Dermis blood vessel endothelial cell (primary cell): ENCODE measurements around the gene CCS. TPM values are rescaled to one million over a fixed set of nuclear protein-coding genes. Genes with fewer than 3 reads are reported as not detected.
"Not testable (repeated sequence)": the region's sequence is repeated elsewhere in the genome, so short reads cannot be mapped to it uniquely, and the experiment has no call there.

Experiments used
- DNase-seq: peaks from one replicate; pipeline ENCODE4 v3.0.0; 2010
- total RNA-seq: library from RNA; depleted of rRNA; stranded (reverse); fragments of >200 nt; gene quantifications from 2 replicates; pipeline ENCODE4 v1.2.3, GENCODE V29; 2014

Gene CCS
- total RNA-seq, 1 donor from 2014 or later, result 33.5 TPM

GRCh38 chr11:66595245-66595904, 2.4 kb downstream of the CCS start:
- DNase-seq, result no peak

- no peak for DNase-seq
Measured at GRCh38 chr11:66598993-66599392, 6.0 kb downstream of the CCS start.

GRCh38 chr11:66600219-66600618, 7.2 kb downstream of the CCS start:
- DNase-seq, result no peak

GRCh38 chr11:66600631-66601233, 7.7 kb downstream of the CCS start:
- DNase-seq, result no peak

GRCh38 chr11:66603072-66603471, 10.1 kb downstream of the CCS start:
- DNase-seq, result no peak

GRCh38 chr11:66604155-66604554, 11.2 kb downstream of the CCS start:
- no peak for DNase-seq

- not testable (repeated sequence) for DNase-seq
Measured at GRCh38 chr11:66606608-66607007, 13.6 kb downstream of the CCS start.

- DNase-seq, result no peak
Measured at GRCh38 chr11:66607126-66607834, 14.3 kb downstream of the CCS start.

- no peak for DNase-seq
Measured at GRCh38 chr11:66609721-66610617, 17.0 kb downstream of the CCS start.

- DNase-seq, result no peak
Measured at GRCh38 chr11:66612458-66612857, 19.5 kb downstream of the CCS start.

GRCh38 chr11:66614073-66614472, 21.1 kb downstream of the CCS start:
- DNase-seq, result no peak

- DNase-seq, result peak; percentile 100
Measured at GRCh38 chr11:66616379-66617154, 23.6 kb downstream of the CCS start, which contains the start of gene RBM14. Gene RBM14, plus strand, starts transcription at chr11:66616630. Its CDS starts 91 bp downstream, at chr11:66616721.

- peak; percentile 72 for DNase-seq
Measured at GRCh38 chr11:66617155-66617834, 24.3 kb downstream of the CCS start.

GRCh38 chr11:66619080-66619554, 26.1 kb downstream of the CCS start:
- DNase-seq, result peak; percentile 75

GRCh38 chr11:66624450-66624849, 31.5 kb downstream of the CCS start:
- DNase-seq, result no peak

- DNase-seq, result no peak
Measured at GRCh38 chr11:66625041-66625751, 32.2 kb downstream of the CCS start.

GRCh38 chr11:66625752-66626149, 32.8 kb downstream of the CCS start:
- DNase-seq, result no peak

- no peak for DNase-seq
Measured at GRCh38 chr11:66626382-66626781, 33.4 kb downstream of the CCS start.

GRCh38 chr11:66626926-66627325, 33.9 kb downstream of the CCS start:
- DNase-seq, result no peak

- no peak for DNase-seq
Measured at GRCh38 chr11:66628061-66628603, 35.1 kb downstream of the CCS start.
